Measurements from ENCODE around the gene CDPF1.

CDPF1 gene

GRCh38 chr22:46289244-46289891, 39.3 kb upstream of the CDPF1 start:
- in situ Hi-C loops (cut with MboI; ENCODE audit: low sequenced_read_pairs, unreplicated experiment), result no loop called here
- no peak for DNase-seq (ENCODE audit: low spot score)
- no peak for TF ChIP-seq CTCF (IDR thresholded peaks at IDR 0.05; ENCODE audit: borderline replicate concordance, control extremely low read depth, extremely low read depth, insufficient read depth, missing control alignments)

- no peak for DNase-seq (ENCODE audit: low spot score)
- in situ Hi-C loops (cut with MboI; ENCODE audit: low sequenced_read_pairs, unreplicated experiment), result no loop called here
- TF ChIP-seq CTCF (IDR thresholded peaks at IDR 0.05; ENCODE audit: borderline replicate concordance, control extremely low read depth, extremely low read depth, insufficient read depth, missing control alignments), result no peak
Observed at GRCh38 chr22:46288846-46289243, 38.8 kb upstream of the CDPF1 start.

GRCh38 chr22:46287873-46288751, 38.0 kb upstream of the CDPF1 start:
- in situ Hi-C loops (cut with MboI; ENCODE audit: low sequenced_read_pairs, unreplicated experiment), result no loop called here
- TF ChIP-seq CTCF (IDR thresholded peaks at IDR 0.05; ENCODE audit: borderline replicate concordance, control extremely low read depth, extremely low read depth, insufficient read depth, missing control alignments), result no peak
- peak; percentile 91 for DNase-seq (ENCODE audit: low spot score)

GRCh38 chr22:46286941-46287872, 37.1 kb upstream of the CDPF1 start:
- no peak for DNase-seq (ENCODE audit: low spot score)
- no peak for TF ChIP-seq CTCF (IDR thresholded peaks at IDR 0.05; ENCODE audit: borderline replicate concordance, control extremely low read depth, extremely low read depth, insufficient read depth, missing control alignments)

GRCh38 chr22:46286006-46286405, 35.9 kb upstream of the CDPF1 start:
- no peak for TF ChIP-seq CTCF (IDR thresholded peaks at IDR 0.05; ENCODE audit: borderline replicate concordance, control extremely low read depth, extremely low read depth, insufficient read depth, missing control alignments)
- DNase-seq (ENCODE audit: low spot score), result no peak
- in situ Hi-C loops (cut with MboI; ENCODE audit: low sequenced_read_pairs, unreplicated experiment), result no loop called here

More at GRCh38 chr22:46286941-46287872, 37.1 kb upstream of the CDPF1 start:
- in situ Hi-C loops (cut with MboI; ENCODE audit: low sequenced_read_pairs, unreplicated experiment), result no loop called here

Measured in GM13976 (cell line).